Prostate gland (tissue), 2 donors: Measurements from ENCODE around the gene ARFGEF2.

Experiments used
- CTCF ChIP-seq, 4 experiments: fragments of 200-600 bp in 2 of 4; fragments of 450-650 bp in 2 of 4; sonication (generic) in 2 of 4; IDR thresholded peaks; 1 replicate in 3 of 4; 2 replicates in 1 of 4; pipeline ENCODE4 v1.5.1; 2016 to 2019; ENCODE audit warnings: antibody characterized with exemption in 4 of 4, mild to moderate bottlenecking in 2 of 4, moderate library complexity in 2 of 4
- POLR2AphosphoS5 ChIP-seq: sonication (generic); formaldehyde crosslinking; IDR thresholded peaks from one replicate; pipeline ENCODE4 v1.6.1; 2017; ENCODE audit warnings: antibody characterized with exemption

- TF ChIP-seq CTCF (IDR thresholded peaks at IDR 0.05): no peak
- no peak for TF ChIP-seq POLR2AphosphoS5
Observed at GRCh38 chr20:48880981-48881657, 40.4 kb upstream of the ARFGEF2 start.
